ENCODE measurements around the gene HK1. TPM values are rescaled to one million over a fixed set of nuclear protein-coding genes. Genes with fewer than 3 reads are reported as not detected.

Gene HK1
- total and polyA plus RNA-seq, 2 of the 13 experiments (the other 11 are each of a cell fraction or from before 2014, with no cell fraction given), result 0.29 to 1.5 TPM

DNA sequence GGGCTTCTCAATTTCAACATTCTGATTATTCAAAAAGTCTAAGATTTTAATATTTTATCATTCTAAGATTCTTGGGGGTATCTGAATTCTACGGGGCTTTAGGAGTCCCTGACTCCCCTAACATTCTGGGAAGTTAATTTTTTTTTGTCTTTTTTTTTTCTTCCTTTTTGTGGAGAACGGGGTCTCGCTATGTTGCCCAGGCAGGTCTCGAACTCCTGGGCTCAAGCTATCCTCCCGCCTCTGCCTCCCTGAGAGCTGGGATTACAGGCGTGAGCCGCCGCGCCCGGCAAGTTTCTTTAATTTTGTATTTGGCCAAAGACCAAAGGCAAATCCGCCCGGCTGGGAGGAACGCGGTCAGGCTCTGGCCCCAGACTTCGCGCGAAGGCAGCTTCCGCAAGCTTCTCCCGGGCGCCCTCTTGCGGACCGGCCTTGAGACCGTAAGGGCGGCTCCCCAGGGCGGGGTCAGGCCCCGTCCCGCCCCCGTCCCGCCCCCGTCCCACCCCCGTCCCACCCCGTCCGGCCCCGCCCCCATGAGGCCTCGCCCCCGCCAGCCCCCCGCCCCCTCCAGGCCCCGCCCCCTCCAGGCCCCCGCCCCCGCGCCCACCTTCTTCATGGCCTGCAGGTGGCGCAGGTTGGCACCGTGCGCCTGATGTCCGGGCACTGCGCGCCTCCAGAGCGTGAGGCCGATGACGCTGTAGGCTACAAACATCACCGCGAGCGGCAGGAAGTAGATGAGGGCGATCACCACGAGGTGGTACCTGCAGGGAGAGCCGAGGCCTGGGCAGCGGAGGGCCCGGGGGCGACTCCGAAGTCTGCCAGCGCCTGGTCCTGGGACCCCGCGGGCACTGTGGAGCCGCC, 130.3 kb downstream of the HK1 start:
- Histone ChIP-seq H3K27ac (ENCODE audit: extremely low read length, insufficient read depth, low read length) (no peak overlapping the region), H3K27me3 (ENCODE audit: control insufficient read depth in 1 of 2, insufficient read depth in 2 of 2, low read length in 2 of 2) (0 out of 5 replicates have a peak, but pooled peaks cover 0 to 4% of the 10 kb centered on the region in 2 experiments), H3K79me2 (ENCODE audit: insufficient read depth, low read length) (no peaks in the 10 kb centered on the region), H3K4me2 (ENCODE audit: low read depth, low read length) (peak overlapping the region; percentile 59), H3K4me1 (ENCODE audit: insufficient read depth, low read length) (peaks cover 13% of the 10 kb centered on the region), H4K20me1 (ENCODE audit: insufficient read depth, low read length) (no peaks in the 10 kb centered on the region), H2AFZ (ENCODE audit: low read length) (no peak overlapping the region), H3K4me3 (replicated peaks in 1 of 3; ENCODE audit: insufficient read depth in 1 of 3, low read depth in 2 of 3, low read length in 3 of 3) (peak overlapping the region in 1 of 3 experiments; percentile 21; a peak in 2 of 6 replicates), H3K36me3 (replicated peaks in 1 of 2; ENCODE audit: control insufficient read depth in 1 of 2, insufficient read depth in 2 of 2, low read length in 2 of 2) (no peaks in the 10 kb centered on the region), H3K9me3 (ENCODE audit: low read length) (no peaks in the 10 kb centered on the region), H3K9ac (ENCODE audit: insufficient read depth, low read depth, low read length) (no peak overlapping the region)
- CTCF ChIA-PET (ENCODE audit: low intra/inter-chr PET ratio, low total read pairs), result interaction anchor here (0.8 to 3.7 kb wide), 4 partner anchors 41 to 230 kb away, joined by 3 to 56 read pairs (median 4); no protein-coding TSS in a partner anchor
- 15% methylated on average over 19 of the region's 64 CpGs for WGBS (ENCODE audit: low lambda C conversion rate)
- in situ Hi-C loops (cut with HindIII; ENCODE audit: extremely low pct_ligation_motif_present, low pct_unique_long_range_greater_than_20kb) (loop anchor here (5.0 kb wide), 2 partner anchors 99 to 229 kb away; no protein-coding TSS in a partner anchor), intact Hi-C loops (cut with micrococcal nuclease; ENCODE audit: unreplicated experiment) (no loop called here)
- peak; percentile 80 for DNase-seq (ENCODE audit: low spot score)
- BruUV-seq (replicated peaks), result no TSS peak
- peak; percentile 81 for ATAC-seq
- FAIRE-seq, result no peak
- POLR2A ChIA-PET, result interaction anchor here (0.6 to 1.0 kb wide), 4 partner anchors 15 to 192 kb away, joined by 3 read pairs; no protein-coding TSS in a partner anchor
- no peak for TF ChIP-seq ISX (CRISPR knock-in tag; conservative IDR thresholded peaks at IDR 0.05)
- peak; percentile 44; the same call in 1 of the 2 replicates for TF ChIP-seq THAP11 (CRISPR knock-in tag; IDR thresholded peaks at IDR 0.05)
- no peak for TF ChIP-seq ZFX (CRISPR knock-in tag; IDR thresholded peaks at IDR 0.05; ENCODE audit: low read depth)
- TF ChIP-seq HNRNPK (IDR thresholded peaks at IDR 0.05; ENCODE audit: low read depth, low read length, poor library complexity, severe bottlenecking), result peak; percentile 56
- TF ChIP-seq, protein P1, sequence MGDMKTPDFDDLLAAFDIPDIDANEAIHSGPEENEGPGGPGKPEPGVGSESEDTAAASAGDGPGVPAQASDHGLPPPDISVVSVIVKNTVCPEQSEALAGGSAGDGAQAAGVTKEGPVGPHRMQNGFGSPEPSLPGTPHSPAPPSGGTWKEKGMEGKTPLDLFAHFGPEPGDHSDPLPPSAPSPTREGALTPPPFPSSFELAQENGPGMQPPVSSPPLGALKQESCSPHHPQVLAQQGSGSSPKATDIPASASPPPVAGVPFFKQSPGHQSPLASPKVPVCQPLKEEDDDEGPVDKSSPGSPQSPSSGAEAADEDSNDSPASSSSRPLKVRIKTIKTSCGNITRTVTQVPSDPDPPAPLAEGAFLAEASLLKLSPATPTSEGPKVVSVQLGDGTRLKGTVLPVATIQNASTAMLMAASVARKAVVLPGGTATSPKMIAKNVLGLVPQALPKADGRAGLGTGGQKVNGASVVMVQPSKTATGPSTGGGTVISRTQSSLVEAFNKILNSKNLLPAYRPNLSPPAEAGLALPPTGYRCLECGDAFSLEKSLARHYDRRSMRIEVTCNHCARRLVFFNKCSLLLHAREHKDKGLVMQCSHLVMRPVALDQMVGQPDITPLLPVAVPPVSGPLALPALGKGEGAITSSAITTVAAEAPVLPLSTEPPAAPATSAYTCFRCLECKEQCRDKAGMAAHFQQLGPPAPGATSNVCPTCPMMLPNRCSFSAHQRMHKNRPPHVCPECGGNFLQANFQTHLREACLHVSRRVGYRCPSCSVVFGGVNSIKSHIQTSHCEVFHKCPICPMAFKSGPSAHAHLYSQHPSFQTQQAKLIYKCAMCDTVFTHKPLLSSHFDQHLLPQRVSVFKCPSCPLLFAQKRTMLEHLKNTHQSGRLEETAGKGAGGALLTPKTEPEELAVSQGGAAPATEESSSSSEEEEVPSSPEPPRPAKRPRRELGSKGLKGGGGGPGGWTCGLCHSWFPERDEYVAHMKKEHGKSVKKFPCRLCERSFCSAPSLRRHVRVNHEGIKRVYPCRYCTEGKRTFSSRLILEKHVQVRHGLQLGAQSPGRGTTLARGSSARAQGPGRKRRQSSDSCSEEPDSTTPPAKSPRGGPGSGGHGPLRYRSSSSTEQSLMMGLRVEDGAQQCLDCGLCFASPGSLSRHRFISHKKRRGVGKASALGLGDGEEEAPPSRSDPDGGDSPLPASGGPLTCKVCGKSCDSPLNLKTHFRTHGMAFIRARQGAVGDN (CRISPR knock-in tag; IDR thresholded peaks at IDR 0.05), result peak; percentile 82
- no peak for TF ChIP-seq ZNF350 (CRISPR knock-in tag; IDR thresholded peaks at IDR 0.05; ENCODE audit: borderline replicate concordance, low read depth)
- TF ChIP-seq TEAD3 (CRISPR knock-in tag; optimal IDR thresholded peaks at IDR 0.05; ENCODE audit: borderline replicate concordance), result peak; percentile 50
- TF ChIP-seq, protein P2, sequence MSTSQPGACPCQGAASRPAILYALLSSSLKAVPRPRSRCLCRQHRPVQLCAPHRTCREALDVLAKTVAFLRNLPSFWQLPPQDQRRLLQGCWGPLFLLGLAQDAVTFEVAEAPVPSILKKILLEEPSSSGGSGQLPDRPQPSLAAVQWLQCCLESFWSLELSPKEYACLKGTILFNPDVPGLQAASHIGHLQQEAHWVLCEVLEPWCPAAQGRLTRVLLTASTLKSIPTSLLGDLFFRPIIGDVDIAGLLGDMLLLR (CRISPR knock-in tag; IDR thresholded peaks at IDR 0.05), result 0 out of 2 replicates have a peak, but pooled peaks have one; percentile 22
- no peak for TF ChIP-seq PPARG (CRISPR knock-in tag; conservative IDR thresholded peaks at IDR 0.05)
- TF ChIP-seq ZNF124 (CRISPR knock-in tag; IDR thresholded peaks at IDR 0.05), result no peak
- TF ChIP-seq STAG1 (CRISPR knock-in tag; IDR thresholded peaks at IDR 0.05), result peak; percentile 29; the same call in 1 of the 2 replicates
- TF ChIP-seq EEA1 (CRISPR knock-in tag; IDR thresholded peaks at IDR 0.05; ENCODE audit: borderline replicate concordance), result no peak
- TF ChIP-seq GABPB1 (CRISPR knock-in tag; IDR thresholded peaks at IDR 0.05), result peak; percentile 87
- no peak for TF ChIP-seq ZNF713 (CRISPR knock-in tag; IDR thresholded peaks at IDR 0.05)
- TF ChIP-seq ZFP36 (IDR thresholded peaks at IDR 0.05; ENCODE audit: borderline replicate concordance, low read depth, low read length, partially characterized antibody), result no peak
- 0 out of 2 replicates have a peak, but pooled peaks have one; percentile 19 for TF ChIP-seq ZNF766 (CRISPR knock-in tag; IDR thresholded peaks at IDR 0.05; ENCODE audit: borderline replicate concordance)
- TF ChIP-seq HNRNPL (IDR thresholded peaks at IDR 0.05; ENCODE audit: low read depth, low read length), result peak; percentile 91
- no peak for TF ChIP-seq ZNF720 (CRISPR knock-in tag; IDR thresholded peaks at IDR 0.05)
- TF ChIP-seq FOSL2 (CRISPR knock-in tag; IDR thresholded peaks at IDR 0.05), result peak; percentile 26; the same call in 1 of the 2 replicates
- peak; percentile 48; the same call in 1 of the 2 replicates for TF ChIP-seq ETV5 (CRISPR knock-in tag; IDR thresholded peaks at IDR 0.05; ENCODE audit: borderline replicate concordance)

Data from HepG2 (cell line).